Measurements from ENCODE around the gene HIF3A.

GRCh38 chr19:46386151-46386550 lies 89.3 kb downstream of the HIF3A start:
- TF ChIP-seq, protein P1, sequence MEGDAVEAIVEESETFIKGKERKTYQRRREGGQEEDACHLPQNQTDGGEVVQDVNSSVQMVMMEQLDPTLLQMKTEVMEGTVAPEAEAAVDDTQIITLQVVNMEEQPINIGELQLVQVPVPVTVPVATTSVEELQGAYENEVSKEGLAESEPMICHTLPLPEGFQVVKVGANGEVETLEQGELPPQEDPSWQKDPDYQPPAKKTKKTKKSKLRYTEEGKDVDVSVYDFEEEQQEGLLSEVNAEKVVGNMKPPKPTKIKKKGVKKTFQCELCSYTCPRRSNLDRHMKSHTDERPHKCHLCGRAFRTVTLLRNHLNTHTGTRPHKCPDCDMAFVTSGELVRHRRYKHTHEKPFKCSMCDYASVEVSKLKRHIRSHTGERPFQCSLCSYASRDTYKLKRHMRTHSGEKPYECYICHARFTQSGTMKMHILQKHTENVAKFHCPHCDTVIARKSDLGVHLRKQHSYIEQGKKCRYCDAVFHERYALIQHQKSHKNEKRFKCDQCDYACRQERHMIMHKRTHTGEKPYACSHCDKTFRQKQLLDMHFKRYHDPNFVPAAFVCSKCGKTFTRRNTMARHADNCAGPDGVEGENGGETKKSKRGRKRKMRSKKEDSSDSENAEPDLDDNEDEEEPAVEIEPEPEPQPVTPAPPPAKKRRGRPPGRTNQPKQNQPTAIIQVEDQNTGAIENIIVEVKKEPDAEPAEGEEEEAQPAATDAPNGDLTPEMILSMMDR (IDR thresholded peaks at IDR 0.05), result no peak
- TF ChIP-seq POLR2A (IDR thresholded peaks at IDR 0.05), result no peak

Measured in stomach (tissue), 4 donors.